Measurements from ENCODE around the gene TMEM131L.

DNA sequence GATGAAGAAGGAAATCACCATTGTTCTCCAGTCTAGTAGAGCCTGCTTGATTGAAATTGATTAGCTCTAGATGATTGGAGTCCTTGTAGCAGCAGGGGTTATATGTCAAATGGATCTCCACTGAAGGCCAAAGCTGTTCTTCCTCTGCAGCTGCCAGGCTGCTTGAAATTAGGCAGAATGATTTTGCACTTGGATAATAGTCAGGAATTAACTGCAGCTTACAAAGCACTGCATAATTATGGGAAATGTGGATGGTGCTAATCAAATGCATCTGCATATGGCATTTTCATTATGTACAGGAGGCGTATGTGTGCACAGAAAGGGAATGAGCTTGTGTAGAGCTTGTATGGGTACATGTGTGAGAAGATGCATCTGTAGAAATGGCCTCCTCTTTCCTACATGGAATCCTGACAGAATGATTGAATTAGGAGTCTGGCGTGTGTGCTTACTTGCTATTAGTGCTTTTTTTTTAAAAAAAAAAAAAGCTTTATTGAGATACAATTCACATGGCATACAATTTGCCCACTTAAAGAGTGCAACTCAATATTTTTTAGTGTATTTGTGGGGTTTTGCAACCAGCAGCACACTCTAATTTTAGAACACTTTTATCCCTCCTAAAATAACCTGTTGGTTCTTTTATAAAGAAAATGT lies 65.9 kb downstream of the TMEM131L start:
- TF ChIP-seq FOSL2 (IDR thresholded peaks at IDR 0.05), result no peak
- no peak for TF ChIP-seq FOSL2 (CRISPR knock-in tag; IDR thresholded peaks at IDR 0.05)
- TF ChIP-seq, protein P1, sequence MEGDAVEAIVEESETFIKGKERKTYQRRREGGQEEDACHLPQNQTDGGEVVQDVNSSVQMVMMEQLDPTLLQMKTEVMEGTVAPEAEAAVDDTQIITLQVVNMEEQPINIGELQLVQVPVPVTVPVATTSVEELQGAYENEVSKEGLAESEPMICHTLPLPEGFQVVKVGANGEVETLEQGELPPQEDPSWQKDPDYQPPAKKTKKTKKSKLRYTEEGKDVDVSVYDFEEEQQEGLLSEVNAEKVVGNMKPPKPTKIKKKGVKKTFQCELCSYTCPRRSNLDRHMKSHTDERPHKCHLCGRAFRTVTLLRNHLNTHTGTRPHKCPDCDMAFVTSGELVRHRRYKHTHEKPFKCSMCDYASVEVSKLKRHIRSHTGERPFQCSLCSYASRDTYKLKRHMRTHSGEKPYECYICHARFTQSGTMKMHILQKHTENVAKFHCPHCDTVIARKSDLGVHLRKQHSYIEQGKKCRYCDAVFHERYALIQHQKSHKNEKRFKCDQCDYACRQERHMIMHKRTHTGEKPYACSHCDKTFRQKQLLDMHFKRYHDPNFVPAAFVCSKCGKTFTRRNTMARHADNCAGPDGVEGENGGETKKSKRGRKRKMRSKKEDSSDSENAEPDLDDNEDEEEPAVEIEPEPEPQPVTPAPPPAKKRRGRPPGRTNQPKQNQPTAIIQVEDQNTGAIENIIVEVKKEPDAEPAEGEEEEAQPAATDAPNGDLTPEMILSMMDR (IDR thresholded peaks at IDR 0.05), result no peak
- TF ChIP-seq POLR2A (IDR thresholded peaks at IDR 0.05; ENCODE audit: low read length), result no peak
- no peak for TF ChIP-seq JUNB (IDR thresholded peaks at IDR 0.05)
- TF ChIP-seq TP53 (CRISPR knock-in tag; IDR thresholded peaks at IDR 0.05), result no peak
- no peak for TF ChIP-seq RARB (CRISPR knock-in tag; IDR thresholded peaks at IDR 0.05)
- no peak for TF ChIP-seq CBX2 (IDR thresholded peaks at IDR 0.05; ENCODE audit: borderline replicate concordance, low read depth)
- TF ChIP-seq, protein P2, sequence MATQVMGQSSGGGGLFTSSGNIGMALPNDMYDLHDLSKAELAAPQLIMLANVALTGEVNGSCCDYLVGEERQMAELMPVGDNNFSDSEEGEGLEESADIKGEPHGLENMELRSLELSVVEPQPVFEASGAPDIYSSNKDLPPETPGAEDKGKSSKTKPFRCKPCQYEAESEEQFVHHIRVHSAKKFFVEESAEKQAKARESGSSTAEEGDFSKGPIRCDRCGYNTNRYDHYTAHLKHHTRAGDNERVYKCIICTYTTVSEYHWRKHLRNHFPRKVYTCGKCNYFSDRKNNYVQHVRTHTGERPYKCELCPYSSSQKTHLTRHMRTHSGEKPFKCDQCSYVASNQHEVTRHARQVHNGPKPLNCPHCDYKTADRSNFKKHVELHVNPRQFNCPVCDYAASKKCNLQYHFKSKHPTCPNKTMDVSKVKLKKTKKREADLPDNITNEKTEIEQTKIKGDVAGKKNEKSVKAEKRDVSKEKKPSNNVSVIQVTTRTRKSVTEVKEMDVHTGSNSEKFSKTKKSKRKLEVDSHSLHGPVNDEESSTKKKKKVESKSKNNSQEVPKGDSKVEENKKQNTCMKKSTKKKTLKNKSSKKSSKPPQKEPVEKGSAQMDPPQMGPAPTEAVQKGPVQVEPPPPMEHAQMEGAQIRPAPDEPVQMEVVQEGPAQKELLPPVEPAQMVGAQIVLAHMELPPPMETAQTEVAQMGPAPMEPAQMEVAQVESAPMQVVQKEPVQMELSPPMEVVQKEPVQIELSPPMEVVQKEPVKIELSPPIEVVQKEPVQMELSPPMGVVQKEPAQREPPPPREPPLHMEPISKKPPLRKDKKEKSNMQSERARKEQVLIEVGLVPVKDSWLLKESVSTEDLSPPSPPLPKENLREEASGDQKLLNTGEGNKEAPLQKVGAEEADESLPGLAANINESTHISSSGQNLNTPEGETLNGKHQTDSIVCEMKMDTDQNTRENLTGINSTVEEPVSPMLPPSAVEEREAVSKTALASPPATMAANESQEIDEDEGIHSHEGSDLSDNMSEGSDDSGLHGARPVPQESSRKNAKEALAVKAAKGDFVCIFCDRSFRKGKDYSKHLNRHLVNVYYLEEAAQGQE (IDR thresholded peaks at IDR 0.05), result no peak

Measured in A549 (cell line).